GM20000 (cell line): ENCODE data around the gene HDAC4.

Experiments
- DNase-seq: peaks from one replicate; pipeline ENCODE4 v3.0.0; 2012; ENCODE audit warnings: low spot score
- CTCF ChIP-seq: IDR thresholded peaks from 2 replicates; pipeline ENCODE4 v1.5.1; 2012; ENCODE audit warnings: mild to moderate bottlenecking, control low read depth; ENCODE audit errors: extremely low read depth, missing control alignments

Gene HDAC4

GRCh38 chr2:239323447-239323846 lies 77.4 kb downstream of the HDAC4 start:
- no peak for TF ChIP-seq CTCF
- DNase-seq = no peak

GRCh38 chr2:239322416-239323086 lies 78.3 kb downstream of the HDAC4 start:
- no peak for DNase-seq

GRCh38 chr2:239321596-239322415 lies 79.0 kb downstream of the HDAC4 start:
- TF ChIP-seq CTCF = no peak

More at GRCh38 chr2:239322416-239323086, 78.3 kb downstream of the HDAC4 start:
- TF ChIP-seq CTCF = no peak

DNA sequence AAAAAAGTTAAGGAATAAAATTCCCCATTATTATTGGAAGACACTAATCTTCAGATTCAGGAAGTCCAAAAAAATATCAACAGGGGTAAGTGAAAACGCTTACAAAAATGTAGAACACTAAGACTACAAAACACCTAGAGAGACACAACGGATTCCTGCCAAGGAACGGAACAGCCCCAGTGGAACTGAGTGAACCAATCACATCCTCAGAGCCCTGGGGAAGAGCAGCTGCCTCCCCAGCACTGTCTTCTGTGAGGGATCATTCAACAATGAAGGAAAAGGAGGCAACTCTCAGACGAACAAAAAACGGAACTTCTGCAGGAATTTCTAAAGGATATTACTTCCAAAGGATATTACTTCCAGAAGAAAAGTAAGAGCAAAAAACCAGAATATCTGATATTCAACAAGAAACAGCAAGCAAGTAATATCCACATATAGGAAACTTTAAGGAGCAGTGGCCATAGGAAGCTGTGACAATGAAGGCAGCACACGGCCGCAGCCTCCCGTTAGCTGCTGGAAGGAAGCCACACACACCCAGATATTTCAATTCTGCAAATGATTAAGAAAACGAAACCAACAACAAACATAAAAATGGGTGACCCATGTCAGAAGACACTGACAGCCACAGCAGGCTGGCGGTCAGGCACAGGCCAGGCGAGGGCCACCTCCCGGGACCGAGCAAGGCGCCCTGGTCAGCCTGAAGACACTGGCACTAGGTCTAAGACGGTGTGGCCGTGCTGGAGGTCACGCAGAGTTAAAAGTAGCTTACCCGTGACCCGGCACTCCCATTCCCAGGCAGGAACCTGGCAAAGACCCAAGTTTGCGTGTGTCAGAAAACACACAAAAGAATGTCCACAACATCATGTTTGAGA lies 81.8 kb downstream of the HDAC4 start:
- TF ChIP-seq CTCF = no peak
- DNase-seq = no peak

More at GRCh38 chr2:239321596-239322415, 79.0 kb downstream of the HDAC4 start:
- DNase-seq = no peak

- no peak for TF ChIP-seq CTCF
- no peak for DNase-seq
Observed at GRCh38 chr2:239318151-239318611, 82.6 kb downstream of the HDAC4 start.

DNA sequence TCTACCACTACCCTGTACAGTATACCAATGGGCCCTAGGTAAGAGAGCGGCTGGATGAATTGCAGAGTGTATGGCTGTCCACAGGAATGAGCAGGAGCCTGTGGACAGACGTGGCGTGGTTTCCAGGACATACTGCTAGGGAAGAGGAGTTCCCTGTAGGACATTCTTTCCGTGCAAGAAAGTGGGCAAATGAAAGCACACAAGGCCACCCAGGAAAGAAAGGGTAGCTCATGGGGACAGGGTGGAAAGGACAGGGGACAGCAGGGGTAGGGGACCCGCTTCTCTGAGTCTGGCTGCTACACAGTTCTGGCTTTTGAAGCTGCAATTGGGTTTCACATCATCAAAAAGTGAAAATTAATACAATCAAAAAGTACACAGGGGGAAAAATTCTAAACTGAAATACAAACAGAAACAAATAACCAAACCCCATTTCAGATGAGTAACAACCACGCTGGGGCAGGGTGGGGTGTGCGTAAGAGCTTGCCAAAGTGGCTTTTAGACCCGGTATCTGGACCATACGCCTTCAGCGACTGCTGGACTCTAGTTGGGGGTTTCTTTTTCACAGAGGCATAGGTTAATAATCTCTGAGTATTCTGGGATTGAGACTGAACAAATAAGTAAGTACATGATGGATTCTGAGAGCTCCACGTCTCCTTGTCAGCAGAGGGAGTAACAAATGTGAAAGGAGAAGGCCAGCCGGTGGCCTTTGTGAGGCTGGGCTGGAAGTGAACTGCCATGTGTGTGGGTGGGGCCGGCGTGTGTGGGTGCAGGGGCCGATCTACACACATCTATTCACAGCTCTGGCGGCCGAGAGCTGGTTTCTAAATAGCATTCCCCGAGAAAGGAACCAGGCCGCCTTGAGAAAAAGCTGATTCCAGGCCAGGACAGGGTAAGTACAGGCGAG lies 84.0 kb downstream of the HDAC4 start:
- TF ChIP-seq CTCF = no peak
- no peak for DNase-seq
